SIG-M5 treated with dmso at 0.1 percent for 504 hours (cell line): ENCODE measurements around the gene EFHB.
"Not testable (repeated sequence)": the region's sequence is repeated elsewhere in the genome, so short reads cannot be mapped to it uniquely, and the experiment has no call there.

Source experiments
- DNase-seq: peaks from one replicate; lab custom pipeline; 2025; ENCODE audit not compliant: unreplicated experiment; lab: John Stamatoyannopoulos, UW

Gene EFHB, protein sequence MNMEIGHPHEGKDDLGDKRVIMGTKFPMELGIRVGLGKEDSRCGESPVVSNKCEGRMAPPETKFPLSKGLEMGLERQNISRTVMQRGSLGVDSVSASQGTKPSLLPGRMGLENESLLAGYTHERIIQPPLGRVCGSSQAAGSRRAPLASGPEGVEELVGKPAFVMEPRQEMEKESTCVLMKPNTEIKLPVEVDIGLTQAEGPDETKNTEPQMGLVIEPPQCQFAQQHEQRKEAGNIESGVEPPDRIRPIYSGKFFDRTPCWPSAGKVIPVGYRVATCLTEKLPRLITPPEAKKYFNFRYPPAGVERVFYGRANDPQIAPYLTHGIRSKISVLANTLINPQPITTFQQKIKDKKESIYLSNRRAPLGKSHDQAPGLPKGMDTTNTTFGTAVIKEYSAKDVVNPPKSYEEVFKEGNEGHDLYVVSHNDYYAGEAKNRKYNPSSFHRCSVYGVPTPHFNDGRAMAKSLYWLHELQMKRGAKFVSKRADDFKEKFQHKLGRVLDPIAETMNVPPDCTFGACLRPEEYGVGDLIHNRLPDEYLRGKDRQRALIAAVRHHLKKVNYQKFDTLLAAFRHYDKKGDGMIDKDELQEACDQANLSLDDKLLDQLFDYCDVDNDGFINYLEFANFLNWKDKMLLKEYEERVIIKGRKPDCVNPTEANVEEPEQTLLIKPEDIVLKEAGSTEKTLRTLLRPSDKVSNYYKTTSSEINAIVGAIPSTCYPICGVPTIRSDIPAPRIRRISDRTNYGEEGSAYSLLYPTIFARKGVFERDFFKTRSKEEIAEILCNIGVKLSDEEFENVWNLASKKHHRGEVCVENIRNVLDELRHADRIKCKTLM

DNA sequence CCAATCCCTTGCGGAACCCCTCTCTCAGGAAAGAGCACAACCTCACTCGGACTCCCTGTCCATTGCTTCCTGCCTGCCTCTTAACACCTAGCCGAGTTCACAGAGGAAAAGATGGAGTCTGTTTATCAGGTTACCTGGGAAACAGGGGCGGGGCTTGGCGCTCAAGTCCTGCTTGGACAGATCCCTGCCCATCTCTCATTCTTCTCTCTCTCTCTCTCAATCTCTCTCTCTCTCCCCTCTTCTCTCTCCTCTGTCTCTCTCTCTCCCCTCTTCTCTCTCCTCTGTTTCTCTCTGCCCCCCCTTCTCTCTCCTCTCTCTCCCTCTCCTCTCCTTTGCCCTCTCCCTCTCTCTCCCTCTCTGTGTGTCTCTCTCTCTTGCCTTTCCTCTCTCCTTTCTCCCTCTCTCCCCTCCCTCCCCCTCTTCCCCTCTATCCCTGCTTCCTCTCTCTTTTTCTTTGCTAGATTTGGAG, at the start of gene EFHB:
Gene EFHB (minus strand): TSS at position 120 of the 469 bp plus-strand sequence. CDS start 199 bp downstream, outside the sequence.
- peak; percentile 11 for DNase-seq

DNA sequence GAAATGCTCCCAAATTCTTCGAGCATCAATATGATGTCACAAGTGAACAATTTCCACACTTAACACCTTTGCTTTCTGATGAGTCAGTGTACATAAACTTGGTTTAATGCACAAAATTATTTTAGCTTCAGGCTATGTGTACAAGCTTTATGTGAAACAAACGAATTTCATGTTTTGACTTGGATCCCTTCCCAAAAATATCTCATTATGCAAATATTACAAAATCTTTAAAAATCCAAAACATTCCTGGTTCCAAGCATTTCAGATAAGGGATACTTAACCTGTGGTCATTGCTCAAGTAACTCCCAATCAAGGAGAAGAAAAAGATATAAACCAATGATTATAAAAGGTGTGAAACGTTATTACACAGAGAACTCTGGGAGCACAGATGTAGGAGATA, 38.0 kb upstream of the EFHB start:
- DNase-seq = no peak

DNA sequence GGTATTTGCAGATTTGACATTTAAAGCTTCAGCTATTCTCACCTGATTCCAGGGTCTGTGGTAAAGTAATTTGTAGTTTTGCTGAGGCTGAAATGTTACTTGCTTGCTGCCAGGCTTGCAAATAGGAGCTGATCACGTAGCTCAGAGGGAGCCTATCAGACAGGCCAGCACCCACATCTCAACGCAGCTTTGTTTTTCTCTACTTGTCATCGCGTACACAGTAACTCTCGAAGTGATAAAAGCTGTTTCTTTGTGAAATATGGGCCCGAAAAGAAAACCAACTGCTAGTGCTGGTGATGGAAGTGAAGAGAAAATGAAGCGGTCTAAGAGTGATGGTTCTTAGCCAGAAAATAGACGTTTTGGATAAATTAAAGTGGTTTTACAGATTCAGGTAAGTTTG, 36.3 kb upstream of the EFHB start:
- no peak for DNase-seq

DNA sequence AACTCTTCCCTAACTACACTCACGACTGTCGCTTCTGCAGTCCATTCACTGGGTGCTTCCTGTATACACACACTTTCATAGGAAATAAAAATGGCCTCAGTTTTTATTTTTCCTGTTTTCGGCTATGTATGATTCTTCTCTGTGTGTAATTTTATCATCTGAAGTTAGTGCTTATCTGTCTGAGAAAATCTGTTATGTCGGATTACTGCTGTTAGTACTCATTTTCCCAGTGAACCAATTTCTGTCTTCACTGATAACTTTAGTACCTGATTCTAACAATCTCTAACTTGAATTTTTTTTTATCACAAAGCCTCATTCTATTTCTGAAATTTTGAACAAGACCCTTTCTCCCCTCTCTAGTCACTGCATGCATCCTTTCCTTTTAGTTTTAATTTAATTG, 33.8 kb upstream of the EFHB start:
- no peak for DNase-seq

DNA sequence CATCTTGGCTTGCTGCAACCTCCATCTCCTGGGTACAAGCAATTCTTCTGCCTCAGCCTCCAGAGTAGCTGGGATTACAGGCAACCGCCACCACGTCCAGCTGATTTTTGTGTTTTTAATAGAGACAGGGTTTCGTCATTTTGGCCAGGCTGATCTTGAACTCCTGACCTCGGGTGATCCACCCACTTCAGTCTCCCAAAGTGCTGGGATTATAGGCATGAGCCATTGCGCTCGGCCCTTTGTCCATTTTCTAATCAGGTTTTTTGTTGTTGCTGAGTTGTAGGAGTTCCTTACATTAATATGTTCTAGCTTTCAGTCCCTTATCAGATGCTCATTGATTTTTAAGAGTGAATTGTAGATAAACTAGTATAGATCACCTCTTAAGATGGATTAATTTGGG, 33.2 kb upstream of the EFHB start:
- no peak for DNase-seq

DNA sequence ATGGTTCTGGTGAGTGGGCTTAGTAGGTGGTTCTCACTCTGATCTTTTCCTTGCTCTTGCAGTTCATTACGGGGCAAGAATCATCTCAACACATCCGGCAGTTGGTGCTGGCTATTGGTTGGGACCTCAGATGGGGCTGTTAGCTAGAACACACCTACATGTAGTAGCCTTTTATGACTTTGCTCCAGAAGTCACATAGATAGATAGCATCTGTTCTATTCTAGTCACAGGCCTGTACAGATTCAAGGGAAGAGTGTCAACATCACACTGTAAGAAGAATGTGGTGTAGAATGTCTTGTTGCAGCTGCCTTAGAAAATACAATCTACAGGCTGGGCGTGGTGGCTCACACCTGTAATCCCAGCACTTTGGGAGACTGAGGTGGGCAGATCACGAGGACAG, 27.9 kb upstream of the EFHB start:
- no peak for DNase-seq

DNA sequence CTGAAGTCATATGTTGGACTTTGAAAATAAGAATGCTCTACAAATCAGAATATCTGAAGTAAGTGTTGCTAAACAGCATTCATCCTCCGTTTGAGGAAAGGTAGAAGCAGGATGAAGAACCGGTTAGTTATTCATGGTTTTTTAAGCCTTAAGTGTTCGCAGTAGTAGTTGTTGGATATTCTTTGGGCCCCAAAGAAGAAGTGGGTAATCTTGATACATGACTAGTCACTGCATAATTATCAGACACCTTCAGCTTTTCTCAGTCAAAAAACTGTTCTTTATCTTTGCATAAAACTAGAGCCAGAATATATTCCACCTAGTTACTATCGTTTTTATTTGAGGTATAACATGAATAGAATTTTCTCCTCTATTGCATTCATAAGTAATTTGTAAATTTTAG, 26.7 kb upstream of the EFHB start:
- no peak for DNase-seq

DNA sequence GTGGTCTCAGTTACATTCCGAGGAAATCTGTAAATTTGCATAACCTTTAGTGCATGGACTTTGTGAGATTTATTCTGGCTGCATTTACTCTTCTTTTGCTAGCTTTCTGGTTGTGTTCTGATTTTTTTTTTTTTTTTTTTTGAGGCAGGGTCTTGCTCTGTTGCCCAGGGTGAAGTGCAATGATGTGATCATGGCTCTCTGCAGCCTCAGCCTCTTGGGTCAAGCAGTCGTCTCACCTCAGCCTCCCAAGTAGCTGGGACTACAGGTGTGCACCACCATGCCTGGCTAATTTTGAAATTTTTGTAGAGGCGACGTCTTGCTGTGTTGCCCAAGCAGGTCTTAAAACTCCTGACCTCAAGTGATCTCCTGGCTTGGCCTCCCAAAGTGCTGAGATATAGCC, 25.5 kb upstream of the EFHB start:
- no peak for DNase-seq

DNA sequence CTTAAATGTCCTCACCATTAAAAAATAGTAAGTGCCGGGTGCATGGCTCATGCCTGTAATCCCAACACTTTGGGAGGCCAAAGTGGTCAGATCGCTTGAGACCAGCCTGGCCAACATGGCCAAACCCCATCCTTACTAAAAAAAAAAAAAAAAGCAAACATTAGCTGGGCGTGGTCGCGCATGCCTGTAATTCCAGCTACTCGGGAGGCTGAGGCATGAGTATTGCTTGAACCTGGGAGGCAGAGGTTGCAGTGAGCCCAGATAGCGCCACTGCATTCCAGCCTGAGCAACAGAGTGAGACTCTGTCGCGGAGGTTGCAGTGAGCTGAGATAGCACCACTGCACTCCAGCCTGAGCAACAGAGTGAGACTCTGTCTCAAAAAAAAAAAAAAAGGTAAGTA, 23.3 kb upstream of the EFHB start:
- DNase-seq = not testable (repeated sequence)

DNA sequence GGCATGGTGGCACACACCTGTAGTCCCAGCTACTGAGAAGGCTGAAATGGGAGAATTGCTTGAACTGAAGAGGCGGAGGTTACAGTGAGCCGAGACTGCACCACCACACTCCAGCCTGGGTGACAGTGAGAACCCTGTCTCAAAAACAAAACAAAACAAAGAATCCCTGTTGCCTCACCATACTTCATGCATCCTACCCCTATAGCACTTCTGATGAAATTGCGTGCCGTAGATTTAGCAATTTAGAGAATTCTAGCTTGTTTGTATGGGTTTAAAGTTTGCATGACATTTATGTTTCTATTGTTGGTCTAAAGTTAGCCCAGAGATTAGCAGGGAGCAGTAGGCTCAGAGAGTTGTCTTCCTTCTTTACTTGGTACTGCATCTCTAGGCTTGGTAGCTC, 20.7 kb upstream of the EFHB start:
- no peak for DNase-seq

DNA sequence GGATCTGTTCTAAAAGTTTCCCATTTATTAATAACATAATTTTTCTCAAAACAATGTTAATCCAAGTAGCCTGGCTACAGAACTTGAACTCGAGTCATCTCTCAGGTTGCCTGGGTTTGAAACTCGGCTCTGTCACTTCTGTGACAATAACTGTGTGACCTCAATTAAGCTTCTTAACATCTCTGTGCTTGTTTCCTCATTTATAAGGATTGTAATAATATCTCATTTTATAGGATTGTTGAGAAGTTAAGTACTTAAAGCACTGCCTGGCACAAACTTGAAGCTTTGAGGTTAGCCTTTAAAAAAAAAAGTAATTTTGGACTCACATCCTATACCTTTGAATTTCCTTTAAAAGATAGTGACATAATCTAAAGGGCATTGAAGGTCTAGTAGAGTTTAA, 16.3 kb upstream of the EFHB start:
- no peak for DNase-seq

DNA sequence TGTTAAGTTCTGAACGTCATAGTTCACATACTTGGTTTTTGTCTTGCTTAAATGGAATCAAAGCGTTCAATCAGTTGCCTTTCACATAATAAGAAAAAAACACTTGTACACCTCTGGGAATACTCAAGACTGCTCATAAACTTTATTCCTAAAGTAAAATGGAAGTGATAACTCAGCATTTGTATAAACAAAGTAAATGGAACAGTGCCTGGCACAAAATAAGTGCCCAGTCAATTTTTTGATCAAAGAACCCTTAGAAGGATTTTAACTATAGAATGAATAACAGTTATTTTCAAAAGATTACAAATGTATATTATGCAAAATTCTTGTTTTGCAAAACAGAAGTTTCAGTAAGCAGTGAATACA, 14.2 kb upstream of the EFHB start:
- no peak for DNase-seq

DNA sequence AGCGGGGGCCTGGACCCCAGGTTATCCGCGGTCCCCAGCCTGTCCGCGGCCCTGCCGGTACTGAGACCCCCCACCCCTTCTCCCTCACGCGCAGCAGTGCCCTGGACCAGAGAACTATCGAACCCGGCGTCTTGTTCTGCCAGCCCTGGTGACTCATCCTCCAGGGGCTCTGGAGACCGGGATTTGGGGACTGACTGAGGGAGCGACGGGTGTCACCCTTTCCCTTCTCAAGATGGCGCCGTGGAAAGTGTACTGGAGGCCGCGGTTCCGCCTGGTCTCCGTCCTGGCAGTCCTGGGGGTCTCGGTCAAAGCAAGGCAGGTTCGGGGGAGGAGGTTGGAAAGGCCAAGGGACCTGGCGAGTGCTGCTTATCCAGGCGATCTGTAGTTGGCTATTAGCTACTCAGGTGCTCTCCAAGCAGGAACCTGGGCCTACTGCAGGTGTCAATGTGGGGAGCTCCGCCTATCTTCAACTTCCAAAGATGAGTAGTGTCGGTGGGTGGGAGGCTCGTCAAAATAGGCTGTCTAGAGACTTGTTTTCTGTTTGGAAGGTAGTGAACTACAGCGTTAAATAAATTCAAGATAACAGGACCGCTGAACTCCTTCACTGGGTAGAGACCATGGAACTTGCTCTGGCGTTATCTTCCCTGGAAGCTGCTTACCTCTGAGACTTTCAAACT, 13.7 kb upstream of the EFHB start:
- peak; percentile 59 for DNase-seq

DNA sequence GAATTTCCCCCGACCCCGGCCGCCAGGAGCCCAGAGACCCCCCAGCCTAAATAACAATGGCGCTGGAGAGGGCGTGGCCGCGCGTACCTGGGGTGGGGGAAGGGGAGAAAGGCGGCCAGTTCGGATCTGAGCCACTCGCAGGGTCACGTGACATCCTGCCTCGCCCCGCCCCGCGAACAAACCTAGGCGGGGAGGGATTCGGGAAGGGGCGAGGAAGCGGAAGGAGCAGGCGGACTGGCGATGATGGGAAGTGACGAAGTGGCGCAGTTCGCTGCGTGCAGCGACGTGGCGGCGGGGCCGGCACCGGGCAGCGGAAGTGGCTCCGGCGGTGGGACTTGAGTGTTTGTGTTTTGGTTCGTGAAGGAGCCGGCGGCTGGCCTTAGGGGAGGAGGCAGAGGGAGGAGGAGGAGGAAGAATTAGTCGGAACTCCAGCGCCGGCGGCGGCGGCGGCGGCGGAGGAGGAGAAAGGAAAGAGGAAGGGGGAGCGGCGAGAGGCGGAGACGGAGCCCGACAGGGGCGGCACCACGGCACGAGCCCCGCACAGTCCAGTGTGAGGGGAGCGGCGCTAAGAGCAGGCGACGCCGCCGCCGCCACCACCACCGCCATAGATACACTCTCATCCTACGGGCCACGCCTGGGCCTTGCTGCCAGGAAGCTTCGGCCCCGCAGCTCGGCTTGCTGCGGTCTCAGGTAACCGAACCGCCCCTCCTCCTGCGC, 13.0 kb upstream of the EFHB start, which contains the start of gene RAB5A:
Gene RAB5A (plus strand): TSS at position 266 of the 717 bp plus-strand sequence. CDS start 3,802 bp downstream, outside the sequence.
- peak; percentile 99 for DNase-seq

DNA sequence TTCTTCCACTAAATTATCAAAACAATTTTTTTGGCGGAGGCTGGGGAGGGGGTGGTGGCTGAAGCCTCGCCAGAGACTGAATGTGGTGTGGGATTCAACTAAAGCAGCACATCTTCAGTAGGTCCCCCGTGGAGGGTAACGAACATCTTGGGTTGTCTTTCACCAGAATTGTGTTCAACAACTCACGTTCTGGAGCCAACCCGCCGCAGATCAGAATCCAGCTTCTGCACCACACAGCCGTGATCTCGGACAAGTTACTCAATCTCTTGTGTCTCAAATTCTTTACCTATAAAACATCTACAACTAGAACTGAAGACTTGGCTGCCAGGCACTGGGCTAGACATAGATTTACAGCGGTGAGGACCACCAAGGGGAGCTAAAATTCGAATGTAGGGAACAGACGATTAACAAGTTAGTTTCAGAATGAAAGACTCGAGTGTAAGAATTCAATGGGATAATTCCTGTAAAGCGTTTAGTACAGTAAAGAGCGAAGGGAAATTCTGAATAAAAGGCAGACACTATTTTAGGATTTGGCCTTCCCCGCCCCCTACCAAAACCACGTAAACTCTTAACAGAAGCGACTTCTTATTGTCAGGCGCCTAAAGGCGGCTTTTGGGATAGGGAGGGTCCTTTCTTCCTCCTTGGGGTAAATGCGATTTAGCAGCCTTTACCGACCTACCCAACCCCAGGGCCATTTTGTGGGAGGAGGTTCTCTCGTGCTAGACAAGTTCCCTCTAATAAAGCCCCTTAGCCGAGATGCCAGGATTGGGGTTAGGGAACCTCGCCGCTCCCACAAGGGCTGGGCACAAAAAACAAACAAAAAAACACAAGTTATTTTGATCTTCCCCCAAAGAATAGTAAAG, 12.2 kb upstream of the EFHB start:
- DNase-seq = peak; percentile 58

DNA sequence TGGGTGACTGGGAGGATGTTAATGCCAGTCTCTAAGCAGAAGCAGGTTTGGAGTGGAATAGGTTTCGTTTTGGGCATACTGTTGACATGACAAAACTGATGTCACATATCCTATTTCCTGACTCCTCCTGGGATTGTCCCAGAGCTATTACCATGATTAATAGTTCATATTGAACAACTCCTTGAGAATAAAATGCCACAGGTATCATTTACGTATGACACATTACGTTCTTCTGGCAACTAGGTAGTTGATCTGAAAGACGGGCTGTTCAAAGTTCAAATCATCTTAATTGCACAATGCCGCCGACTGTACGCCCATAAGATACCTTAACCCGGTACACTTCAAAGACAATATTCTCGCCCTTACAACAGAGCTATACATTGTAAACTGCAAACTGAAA, 11.5 kb upstream of the EFHB start:
- DNase-seq = no peak

DNA sequence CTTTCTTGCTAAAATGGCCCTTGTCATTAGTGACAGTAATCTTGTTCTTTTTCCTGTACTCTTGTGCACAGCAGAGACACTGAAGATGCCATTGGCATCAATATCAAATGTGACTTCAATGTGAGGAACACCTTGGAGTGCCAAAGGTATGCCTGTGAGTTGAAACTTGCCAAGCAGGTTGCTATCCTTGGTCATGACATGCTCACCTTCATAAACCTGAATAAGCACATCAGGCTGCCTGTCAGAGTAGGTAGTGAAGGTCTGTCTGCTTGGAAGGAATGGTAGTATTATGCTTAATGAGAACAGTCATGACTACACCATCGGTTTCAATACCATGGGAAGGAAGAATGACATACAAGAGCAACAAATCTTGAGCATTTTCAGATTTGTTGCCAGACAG, 6.6 kb upstream of the EFHB start:
- peak; percentile 21 for DNase-seq

DNA sequence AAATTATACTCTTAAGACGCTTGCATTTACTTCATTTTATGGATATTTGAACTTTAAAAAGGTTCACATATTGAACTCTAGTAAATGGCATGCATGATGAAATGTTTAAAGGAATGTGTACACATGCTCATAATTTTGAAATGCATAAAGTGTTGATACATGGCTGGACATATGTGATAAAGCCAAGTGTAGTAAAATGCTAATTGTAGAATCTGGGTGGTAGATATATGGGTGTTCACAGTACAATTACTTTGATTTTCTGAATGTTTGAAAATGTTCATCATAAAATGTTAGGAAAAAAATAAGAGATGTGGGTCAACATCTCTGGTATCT, 4.2 kb upstream of the EFHB start:
- DNase-seq = no peak

DNA sequence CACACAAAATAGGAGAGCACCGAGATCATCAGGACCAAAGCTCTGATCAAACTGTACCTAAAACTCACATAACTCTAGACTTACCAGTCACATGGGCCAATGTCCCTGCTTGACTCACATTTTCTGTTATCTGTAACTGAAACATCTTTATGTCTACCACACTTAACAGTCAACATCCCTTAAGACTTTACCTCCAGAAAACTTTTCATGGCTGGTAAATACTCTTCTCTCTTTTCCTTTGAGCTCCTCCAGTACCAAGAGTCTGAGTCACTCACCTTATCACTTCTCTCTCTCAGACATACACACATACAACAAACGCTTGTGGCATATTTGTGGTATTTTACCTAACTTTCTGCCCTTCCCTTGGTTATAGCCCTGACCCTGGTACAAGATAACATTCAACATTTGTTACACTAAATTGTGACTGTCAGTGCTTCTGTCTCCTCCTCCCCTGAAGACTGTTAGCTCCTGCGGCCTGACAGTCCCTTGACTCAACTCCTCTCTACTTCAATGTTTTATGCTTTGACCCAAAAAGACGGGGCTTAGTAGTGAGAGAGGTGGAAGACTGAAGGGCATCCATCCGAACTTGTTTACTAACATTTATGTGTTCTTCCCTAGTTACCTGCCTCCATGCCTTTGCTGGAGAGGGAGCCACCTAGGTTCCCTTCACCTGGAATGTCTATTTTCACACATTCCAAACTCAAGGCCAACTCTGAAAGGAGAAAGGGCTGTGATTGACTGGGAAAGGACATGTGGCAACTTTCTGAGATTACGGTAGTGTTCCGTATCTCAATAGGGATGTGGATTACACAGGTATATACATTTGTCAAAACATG, 3.7 kb upstream of the EFHB start:
- DNase-seq = no peak
